Lung (tissue), 12 donors: ENCODE measurements around the gene AXIN1. TPM values are rescaled to one million over a fixed set of nuclear protein-coding genes. Genes with fewer than 3 reads are reported as not detected.

ENCODE experiments used
- ATAC-seq: fragments of 200-7000 bp; cut with Tn5 transposase; one replicate; pipeline ENCODE4 v1.9.1; 2020; ENCODE audit warnings: moderate number of reproducible peaks; ENCODE audit not compliant: insufficient read depth, low FRiP score
- DNase-seq, 3 donors: peaks; one replicate each; pipeline ENCODE4 v3.0.0-alpha.2; 2013 to 2017
- H3K27ac ChIP-seq, 2 donors: one replicate each; pipeline ENCODE4 v1.5.1; 2013; ENCODE audit warnings: mild to moderate bottlenecking in 2 of 2, moderate library complexity in 2 of 2, control low read depth in 1 of 2, inconsistent platforms in 1 of 2, low read depth in 1 of 2, low read length in 1 of 2
- H3K27me3 ChIP-seq, 3 donors: one replicate each; pipeline ENCODE4 v1.5.1; 2013; ENCODE audit warnings: low read length in 2 of 3; ENCODE audit not compliant: control insufficient read depth in 3 of 3, insufficient read depth in 3 of 3
- H3K36me3 ChIP-seq, 4 donors: one replicate each; pipeline ENCODE4 v1.5.1; 2013; ENCODE audit warnings: low read length in 4 of 4, mild to moderate bottlenecking in 1 of 4, moderate library complexity in 1 of 4; ENCODE audit not compliant: control insufficient read depth in 4 of 4, insufficient read depth in 4 of 4
- H3K4me1 ChIP-seq, 5 donors: one replicate each; pipeline ENCODE4 v1.5.1; 2013; ENCODE audit warnings: low read length in 5 of 5, mild to moderate bottlenecking in 2 of 5, moderate library complexity in 1 of 5; ENCODE audit not compliant: control insufficient read depth in 5 of 5, insufficient read depth in 5 of 5
- H3K4me3 ChIP-seq: one replicate; pipeline ENCODE4 v1.5.1; 2013; ENCODE audit warnings: mild to moderate bottlenecking, control low read depth, moderate library complexity
- H3K9ac ChIP-seq, 2 donors: one replicate each; pipeline ENCODE4 v1.5.1; 2013; ENCODE audit warnings: low read length in 2 of 2, control low read depth in 1 of 2; ENCODE audit not compliant: insufficient read depth in 1 of 2
- H3K9me3 ChIP-seq, 4 donors: one replicate each; pipeline ENCODE4 v1.5.1; 2013; ENCODE audit warnings: low read length in 3 of 4, mild to moderate bottlenecking in 1 of 4, moderate library complexity in 1 of 4; ENCODE audit not compliant: control insufficient read depth in 4 of 4, insufficient read depth in 3 of 4
- WGBS, 2 donors: extraction: QIAGEN DNeasy Blood & Tissue Kit; methylation state at CpG; one replicate each; pipeline ENCODE4 v1.1.7; 2013; 5-methylcytosine and 5-hydroxymethylcytosine counted together
- polyA plus RNA-seq, 2 donors: library from polyadenylated mRNA; stranded (reverse); fragments of 200-250 nt; gene quantifications; one replicate each; pipeline ENCODE4 v1.2.1, GENCODE V29; 2013
- total RNA-seq, 2 donors: library from RNA; depleted of rRNA in 1 of 2; stranded (reverse); fragments of >200 nt in 1 of 2; gene quantifications; one replicate each; pipeline ENCODE4 v1.2.1, GENCODE V29; 2014 to 2021
- TF ChIP-seq, protein P1 (sequence below): IDR thresholded peaks from 2 replicates; pipeline ENCODE4 v1.5.1; 2012; ENCODE audit warnings: mild to moderate bottlenecking; ENCODE audit errors: control extremely low read depth, extremely low read depth
- donor health status: control.
- donor health status: control.
- donor health status: Bipolar disorder and iron deficiency.
- donor health status: healthy.
- donor health status: DM: yes; HTN: yes; CAD: no.

AXIN1 gene
- total and polyA plus RNA-seq, 4 donors = 16.9 to 25.9 (median 19.4) TPM

DNA sequence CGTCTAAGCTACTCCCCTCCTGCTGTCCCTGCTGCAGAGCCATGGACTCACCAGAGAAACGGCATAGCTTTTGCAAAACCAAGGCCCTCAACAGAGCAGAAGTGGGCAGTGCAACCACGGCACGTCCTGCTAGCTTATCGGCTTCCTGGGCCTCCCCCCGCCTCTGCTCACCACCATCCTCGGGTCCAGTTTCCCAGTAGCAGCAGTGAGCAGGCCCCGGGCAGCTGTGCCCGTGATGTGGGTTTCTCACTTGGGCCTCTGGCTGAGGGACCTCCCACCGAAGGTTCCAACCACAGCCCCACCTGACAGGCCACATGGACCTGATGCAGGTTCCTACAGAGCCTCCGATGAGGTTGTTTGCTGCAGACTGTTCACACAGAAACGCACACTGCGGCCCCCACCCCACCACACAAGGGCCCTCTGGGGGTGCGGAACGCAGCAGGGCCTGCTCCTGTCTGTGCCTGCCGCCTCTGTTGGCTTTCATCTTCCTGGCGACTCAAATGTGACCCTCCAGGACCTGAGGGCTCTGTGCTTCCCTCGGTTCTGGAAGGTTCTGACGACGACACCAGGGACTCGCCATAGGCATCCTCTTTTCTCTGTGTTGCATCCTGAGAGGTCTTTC, 44.7 kb downstream of the AXIN1 start:
- no peaks in the 10 kb centered on the region for H3K27me3 ChIP-seq
- H3K9me3 ChIP-seq = peaks cover 0 to 1% (median 0%) of the 10 kb centered on the region in 4 donors
- DNase-seq (no peak), ATAC-seq (no peak)
- no peak overlapping the region for H3K27ac ChIP-seq
- H3K4me3 ChIP-seq = no peak overlapping the region
- no peaks in the 10 kb centered on the region for H3K4me1 ChIP-seq
- peaks cover 0 to 37% (median 7%) of the 10 kb centered on the region in 4 donors for H3K36me3 ChIP-seq
- no peak overlapping the region for H3K9ac ChIP-seq
- TF ChIP-seq, protein P1, sequence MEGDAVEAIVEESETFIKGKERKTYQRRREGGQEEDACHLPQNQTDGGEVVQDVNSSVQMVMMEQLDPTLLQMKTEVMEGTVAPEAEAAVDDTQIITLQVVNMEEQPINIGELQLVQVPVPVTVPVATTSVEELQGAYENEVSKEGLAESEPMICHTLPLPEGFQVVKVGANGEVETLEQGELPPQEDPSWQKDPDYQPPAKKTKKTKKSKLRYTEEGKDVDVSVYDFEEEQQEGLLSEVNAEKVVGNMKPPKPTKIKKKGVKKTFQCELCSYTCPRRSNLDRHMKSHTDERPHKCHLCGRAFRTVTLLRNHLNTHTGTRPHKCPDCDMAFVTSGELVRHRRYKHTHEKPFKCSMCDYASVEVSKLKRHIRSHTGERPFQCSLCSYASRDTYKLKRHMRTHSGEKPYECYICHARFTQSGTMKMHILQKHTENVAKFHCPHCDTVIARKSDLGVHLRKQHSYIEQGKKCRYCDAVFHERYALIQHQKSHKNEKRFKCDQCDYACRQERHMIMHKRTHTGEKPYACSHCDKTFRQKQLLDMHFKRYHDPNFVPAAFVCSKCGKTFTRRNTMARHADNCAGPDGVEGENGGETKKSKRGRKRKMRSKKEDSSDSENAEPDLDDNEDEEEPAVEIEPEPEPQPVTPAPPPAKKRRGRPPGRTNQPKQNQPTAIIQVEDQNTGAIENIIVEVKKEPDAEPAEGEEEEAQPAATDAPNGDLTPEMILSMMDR = no peak
- 81 to 87% methylated on average over 21 of the region's 21 CpGs for WGBS, 2 donors

DNA sequence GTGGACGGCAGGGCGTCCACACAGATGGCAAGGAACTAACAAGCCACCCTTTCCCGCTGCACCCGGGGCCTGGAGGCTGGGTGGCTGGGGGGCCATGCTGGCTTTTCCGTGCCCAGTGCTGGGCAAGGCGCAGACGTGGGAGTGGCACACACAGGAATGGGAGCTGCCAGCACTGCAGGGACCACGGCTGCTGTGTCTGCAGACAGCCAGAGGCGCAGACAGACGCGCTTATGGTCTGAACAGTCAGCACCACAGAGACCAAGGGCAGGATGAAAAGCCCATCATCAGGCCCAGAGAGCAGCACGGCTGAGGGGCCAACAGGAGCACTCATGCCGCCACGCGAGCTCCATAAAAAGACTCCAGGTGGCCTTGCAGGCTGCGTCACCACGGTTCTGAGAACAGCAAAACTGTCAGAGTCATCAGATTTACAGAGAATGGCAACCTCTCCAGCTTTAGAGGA, 45.6 kb downstream of the AXIN1 start:
- H3K27me3 ChIP-seq = no peaks in the 10 kb centered on the region
- TF ChIP-seq, protein P1 = no peak
- H3K4me3 ChIP-seq = no peak overlapping the region
- H3K36me3 ChIP-seq = peaks cover 0 to 44% (median 6%) of the 10 kb centered on the region in 4 donors
- peaks cover 0 to 1% (median 0%) of the 10 kb centered on the region in 4 donors for H3K9me3 ChIP-seq
- 93 to 94% methylated on average over 17 of the region's 17 CpGs for WGBS, 2 donors
- no peaks in the 10 kb centered on the region for H3K4me1 ChIP-seq
- DNase-seq (no peak), ATAC-seq (no peak)
- no peak overlapping the region for H3K9ac ChIP-seq
- no peak overlapping the region for H3K27ac ChIP-seq

- DNase-seq = no peak
Measured at GRCh38 chr16:305916-306626, 46.5 kb downstream of the AXIN1 start.

More at GRCh38 chr16:305916-306626, 46.5 kb downstream of the AXIN1 start:
- H3K9me3 ChIP-seq = peaks cover 0 to 1% (median 0%) of the 10 kb centered on the region in 4 donors
- TF ChIP-seq, protein P1 = no peak
- no peaks in the 10 kb centered on the region for H3K27me3 ChIP-seq
- WGBS, 2 donors = 90 to 93% methylated on average over 19 of the region's 19 CpGs
- no peak for ATAC-seq
- H3K36me3 ChIP-seq = peaks cover 0 to 44% (median 6%) of the 10 kb centered on the region in 4 donors
- no peak overlapping the region for H3K9ac ChIP-seq
- H3K4me3 ChIP-seq = no peak overlapping the region
- no peaks in the 10 kb centered on the region for H3K4me1 ChIP-seq
- no peak overlapping the region for H3K27ac ChIP-seq
